H9 (cell line): Measurements from ENCODE around the gene OR52E4. TPM values are rescaled to one million over a fixed set of nuclear protein-coding genes. Genes with fewer than 3 reads are reported as not detected.

Experiments used
- DNase-seq: peaks from one replicate; pipeline ENCODE4 v3.0.0-alpha.2; 2017
- H2AFZ ChIP-seq: one replicate; pipeline ENCODE4 v1.6.1; 2013; ENCODE audit warnings: mild to moderate bottlenecking, low read length, control low read depth, moderate library complexity
- H2AK5ac ChIP-seq: 2 replicates; pipeline ENCODE4 v1.6.1; 2013; ENCODE audit warnings: low read length, control low read depth, mixed read lengths; ENCODE audit not compliant: insufficient read length
- H2BK120ac ChIP-seq: one replicate; pipeline ENCODE4 v1.6.1; 2013; ENCODE audit warnings: low read depth, mild to moderate bottlenecking, low read length, control low read depth, inconsistent platforms; ENCODE audit not compliant: poor library complexity, severe bottlenecking
- H2BK12ac ChIP-seq: 2 replicates; pipeline ENCODE4 v1.6.1; 2013; ENCODE audit warnings: low read length, control low read depth, mixed read lengths, low read depth; ENCODE audit not compliant: insufficient read length
- H2BK15ac ChIP-seq: 2 replicates; pipeline ENCODE4 v1.6.1; 2013; ENCODE audit warnings: low read depth, low read length, control low read depth
- H2BK20ac ChIP-seq: one replicate; pipeline ENCODE4 v1.6.1; 2013; ENCODE audit warnings: low read depth, mild to moderate bottlenecking, low read length, control low read depth, inconsistent platforms; ENCODE audit not compliant: poor library complexity, severe bottlenecking
- H2BK5ac ChIP-seq: 2 replicates; pipeline ENCODE4 v1.6.1; 2013; ENCODE audit warnings: low read length, control low read depth, mixed read lengths; ENCODE audit not compliant: insufficient read length
- H3K14ac ChIP-seq: 2 replicates; pipeline ENCODE4 v1.6.1; 2013; ENCODE audit warnings: low read length, control low read depth; ENCODE audit not compliant: insufficient read depth
- H3K18ac ChIP-seq: 2 replicates; pipeline ENCODE4 v1.6.1; 2013; ENCODE audit warnings: low read depth, mild to moderate bottlenecking, mixed read lengths, low read length, control low read depth; ENCODE audit not compliant: insufficient read length
- H3K23ac ChIP-seq: 2 replicates; pipeline ENCODE4 v1.6.1; 2013; ENCODE audit warnings: low read length, control low read depth, mixed read lengths, low read depth; ENCODE audit not compliant: insufficient read length
- H3K23me2 ChIP-seq: 2 replicates; pipeline ENCODE4 v1.6.1; 2013; ENCODE audit warnings: low read depth, mild to moderate bottlenecking, mixed read lengths, low read length, control low read depth; ENCODE audit not compliant: insufficient read length, poor library complexity, severe bottlenecking
- H3K27ac ChIP-seq: 2 replicates; pipeline ENCODE4 v1.5.1; 2013; ENCODE audit warnings: low read length, control low read depth, mixed read lengths, low read depth; ENCODE audit not compliant: insufficient read length
- H3K27me3 ChIP-seq: 2 replicates; pipeline ENCODE4 v1.6.1; 2013; ENCODE audit warnings: low read length, control low read depth, inconsistent platforms; ENCODE audit not compliant: insufficient read depth
- H3K4ac ChIP-seq: 2 replicates; pipeline ENCODE4 v1.6.1; 2013; ENCODE audit warnings: low read depth, mild to moderate bottlenecking, control low read depth, inconsistent platforms, low read length, moderate library complexity
- H3K4me1 ChIP-seq: 2 replicates; pipeline ENCODE4 v1.6.1; 2013; ENCODE audit warnings: low read length, control low read depth, inconsistent platforms; ENCODE audit not compliant: insufficient read depth
- H3K4me2 ChIP-seq: 2 replicates; pipeline ENCODE4 v1.6.1; 2013; ENCODE audit warnings: low read length, control low read depth, mixed read lengths; ENCODE audit not compliant: insufficient read length, insufficient read depth
- H3K56ac ChIP-seq: 2 replicates; pipeline ENCODE4 v1.6.1; 2013; ENCODE audit warnings: low read depth, mild to moderate bottlenecking, mixed read lengths, low read length, control low read depth; ENCODE audit not compliant: insufficient read length
- H3K79me1 ChIP-seq: 2 replicates; pipeline ENCODE4 v1.6.1; 2013; ENCODE audit warnings: low read depth, mild to moderate bottlenecking, moderate library complexity, low read length, control low read depth, inconsistent platforms; ENCODE audit not compliant: insufficient read depth, poor library complexity, severe bottlenecking
- H3K79me2 ChIP-seq: 2 replicates; pipeline ENCODE4 v1.6.1; 2013; ENCODE audit warnings: low read length, control low read depth, inconsistent platforms; ENCODE audit not compliant: insufficient read depth
- H3K9ac ChIP-seq: 2 replicates; pipeline ENCODE4 v1.6.1; 2013; ENCODE audit warnings: low read length, control low read depth, mixed read lengths; ENCODE audit not compliant: insufficient read length; ENCODE audit errors: extremely low read depth
- H3K9me3 ChIP-seq: one replicate; pipeline ENCODE4 v1.6.1; 2013; ENCODE audit warnings: low read depth, low read length, inconsistent platforms; ENCODE audit not compliant: control insufficient read depth
- H3T11ph ChIP-seq: one replicate; pipeline ENCODE4 v1.6.1; 2013; ENCODE audit warnings: mild to moderate bottlenecking, low read length, control low read depth, inconsistent platforms
- H4K20me1 ChIP-seq: one replicate; pipeline ENCODE4 v1.6.1; 2013; ENCODE audit not compliant: control insufficient read depth, insufficient read length, insufficient read depth
- H4K5ac ChIP-seq: 2 replicates; pipeline ENCODE4 v1.6.1; 2013; ENCODE audit warnings: low read depth, mild to moderate bottlenecking, mixed read lengths, low read length, control low read depth; ENCODE audit not compliant: insufficient read length
- H4K8ac ChIP-seq: replicated peaks from 2 replicates; pipeline ENCODE4 v1.6.1; 2013; ENCODE audit warnings: low read length, control low read depth, mixed read lengths, low read depth; ENCODE audit not compliant: insufficient read length
- H4K91ac ChIP-seq: 2 replicates; pipeline ENCODE4 v1.6.1; 2013; ENCODE audit warnings: low read depth, mild to moderate bottlenecking, moderate library complexity, mixed read lengths, low read length, control low read depth; ENCODE audit not compliant: insufficient read length
- H3K27ac Mint-ChIP-seq, 3 experiments: 2 replicates in 2 of 3; 3 replicates in 1 of 3; pipeline ENCODE4 v1.8.0; 2020 to 2021; ENCODE audit warnings: mixed read lengths in 3 of 3, mild to moderate bottlenecking in 1 of 3, moderate library complexity in 1 of 3
- H3K27me3 Mint-ChIP-seq: 2 replicates; pipeline ENCODE4 v1.8.0; 2021; ENCODE audit warnings: low read depth, mild to moderate bottlenecking, moderate library complexity, mixed read lengths
- H3K36me3 Mint-ChIP-seq, 3 experiments: 2 replicates in 2 of 3; 3 replicates in 1 of 3; pipeline ENCODE4 v1.8.0; 2020 to 2021; ENCODE audit warnings: low read depth in 3 of 3, mixed read lengths in 3 of 3; ENCODE audit not compliant: insufficient read depth in 1 of 3
- H3K4me1 Mint-ChIP-seq, 2 experiments: 2 replicates each; pipeline ENCODE4 v1.8.0; 2020; ENCODE audit warnings: mixed read lengths in 2 of 2
- H3K4me3 Mint-ChIP-seq, 2 experiments: 2 replicates in 1 of 2; 3 replicates in 1 of 2; pipeline ENCODE4 v1.8.0; 2020 to 2021; ENCODE audit warnings: mild to moderate bottlenecking in 2 of 2, mixed read lengths in 2 of 2, moderate library complexity in 1 of 2
- H3K9me3 Mint-ChIP-seq, 2 experiments: 2 replicates in 1 of 2; 3 replicates in 1 of 2; pipeline ENCODE4 v1.8.0; 2020; ENCODE audit warnings: mild to moderate bottlenecking in 2 of 2, mixed read lengths in 2 of 2, moderate library complexity in 1 of 2
- CTCF ChIP-seq: fragments of 200-600 bp; sonication (generic); conservative IDR thresholded peaks from 3 replicates; pipeline ENCODE4 v1.8.0; 2021; ENCODE audit warnings: antibody characterized with exemption, mild to moderate bottlenecking
- total RNA-seq: library from RNA; stranded (reverse); gene quantifications from 2 replicates; pipeline ENCODE4 v1.2.1, GENCODE V29; 2021

The OR52E4 gene
- total RNA-seq, 1 experiment from 2014 or later = not detected

DNA sequence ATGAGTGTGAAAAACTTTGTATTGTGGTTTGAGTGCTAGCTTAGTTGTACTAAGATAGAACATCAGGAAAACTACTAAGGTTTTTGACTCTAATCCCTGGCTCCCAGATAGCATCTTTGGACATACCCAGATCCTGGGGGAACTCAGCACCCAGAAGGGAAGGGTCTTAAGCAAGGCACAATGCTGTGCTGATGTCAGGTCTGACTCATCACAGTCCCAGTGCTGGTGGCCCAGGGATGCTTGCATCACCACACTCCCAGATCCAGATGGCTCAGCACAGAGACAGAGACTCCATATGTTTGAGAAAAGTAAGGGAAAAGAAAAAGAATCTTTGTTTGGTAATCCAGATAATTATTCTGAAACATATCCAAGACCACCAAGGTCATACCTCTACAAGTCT lies 43.4 kb downstream of the OR52E4 start:
- Histone ChIP-seq H2BK120ac (no peak overlapping the region), H4K5ac (no peak overlapping the region), H3K4ac (no peak overlapping the region), H3K27me3 (no peaks in the 10 kb centered on the region), H3K27ac (no peak overlapping the region), H4K20me1 (no peaks in the 10 kb centered on the region), H4K8ac (no peak overlapping the region), H3K18ac (no peak overlapping the region), H2BK5ac (no peak overlapping the region), H3K9me3 (no peaks in the 10 kb centered on the region), H3K4me1 (no peaks in the 10 kb centered on the region), H3K4me2 (no peak overlapping the region), H2BK12ac (no peak overlapping the region), H2BK15ac (no peak overlapping the region), H3K23ac (no peak overlapping the region), H3T11ph (no peak overlapping the region), H2BK20ac (no peak overlapping the region), H4K91ac (no peak overlapping the region), H3K56ac (no peak overlapping the region), H2AK5ac (no peak overlapping the region), H3K14ac (no peak overlapping the region), H3K79me2 (no peaks in the 10 kb centered on the region), H3K23me2 (no peaks in the 10 kb centered on the region), H3K9ac (no peak overlapping the region), H3K79me1 (no peaks in the 10 kb centered on the region), H2AFZ (no peak overlapping the region)
- H3K27me3 Mint-ChIP-seq = no peaks in the 10 kb centered on the region; the same call in 1 of the 2 replicates
- H3K4me3 Mint-ChIP-seq = no peak overlapping the region
- no peak for DNase-seq
- peaks cover 5 to 19% (median 10%) of the 10 kb centered on the region in 3 experiments for H3K36me3 Mint-ChIP-seq
- peaks cover 22 to 24% of the 10 kb centered on the region in 2 experiments for H3K9me3 Mint-ChIP-seq
- H3K27ac Mint-ChIP-seq = no peak overlapping the region
- TF ChIP-seq CTCF = no peak
- H3K4me1 Mint-ChIP-seq = no peaks in the 10 kb centered on the region
